HepG2 (cell line): Measurements from ENCODE around the gene OTUB2.

Experiments
- EZH2 ChIP-seq: conservative IDR thresholded peaks from 2 replicates; pipeline ENCODE4 v1.6.1; 2012; ENCODE audit warnings: mild to moderate bottlenecking, low read depth, low read length, moderate library complexity
- JUN ChIP-seq: sonication (generic); formaldehyde crosslinking; IDR thresholded peaks from 2 replicates; pipeline ENCODE4 v1.4.0; 2020; ENCODE audit warnings: mild to moderate bottlenecking, missing genetic modification reagents
- KLF13 ChIP-seq: sonication (generic); formaldehyde crosslinking; IDR thresholded peaks from 2 replicates; pipeline ENCODE4 v1.4.0; 2020; ENCODE audit warnings: mild to moderate bottlenecking, missing genetic modification reagents
- TF ChIP-seq, protein P1 (sequence below): IDR thresholded peaks from 2 replicates; pipeline ENCODE4 v1.6.1; 2012; ENCODE audit warnings: inconsistent platforms

DNA sequence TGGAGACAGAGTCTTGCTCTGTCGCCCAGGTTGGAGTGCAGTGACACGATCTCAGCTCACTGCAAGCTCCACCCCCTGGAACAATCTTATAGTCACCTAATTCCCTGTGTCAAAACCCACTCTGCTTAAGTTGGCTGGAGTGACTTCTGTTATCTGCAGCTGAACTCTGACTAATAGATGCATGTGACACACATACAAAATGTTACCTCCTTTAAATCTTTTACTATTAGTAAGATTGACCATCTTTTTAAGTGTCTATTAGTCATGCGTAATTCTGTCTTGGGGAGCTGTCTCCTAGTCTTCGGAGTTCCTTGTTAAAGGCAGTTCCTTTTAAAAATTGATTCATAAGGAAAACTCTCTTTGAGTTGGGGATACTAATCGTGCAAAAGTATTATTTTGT, 62.4 kb downstream of the OTUB2 start:
- no peak for TF ChIP-seq KLF13 (CRISPR knock-in tag)
- TF ChIP-seq EZH2, result no peak
- TF ChIP-seq JUN (CRISPR knock-in tag), result no peak
- TF ChIP-seq, protein P1, sequence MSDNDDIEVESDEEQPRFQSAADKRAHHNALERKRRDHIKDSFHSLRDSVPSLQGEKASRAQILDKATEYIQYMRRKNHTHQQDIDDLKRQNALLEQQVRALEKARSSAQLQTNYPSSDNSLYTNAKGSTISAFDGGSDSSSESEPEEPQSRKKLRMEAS, result no peak
